ENCODE data around the gene PELI1. TPM values are rescaled to one million over a fixed set of nuclear protein-coding genes. Genes with fewer than 3 reads are reported as not detected.

PELI1 gene
- total and polyA plus RNA-seq, 2 of the 8 experiments (the other 6 are each of a cell fraction or from before 2014, with no cell fraction given), result 21.8 to 57.1 TPM

- H3K4me3 ChIP-seq (ENCODE audit: extremely low read depth in 1 of 4, insufficient read depth in 2 of 4, low read depth in 3 of 4, low read length in 4 of 4), result no peak overlapping the region
- no peaks in the 10 kb centered on the region for H4K20me1 ChIP-seq (replicated peaks in 1 of 2; ENCODE audit: control insufficient read depth in 1 of 2, insufficient read depth in 2 of 2, low read length in 2 of 2)
- no peak overlapping the region for H4K91ac ChIP-seq (replicated peaks; ENCODE audit: insufficient read length, low read length)
- H4K5ac ChIP-seq (ENCODE audit: insufficient read length, low read depth, low read length), result no peak overlapping the region
- H3K23ac ChIP-seq (ENCODE audit: insufficient read length), result no peak overlapping the region
- no peak overlapping the region for H3K14ac ChIP-seq (ENCODE audit: insufficient read length)
- no peaks in the 10 kb centered on the region for H3K4me1 ChIP-seq (replicated peaks in 1 of 4; ENCODE audit: control insufficient read depth in 3 of 4, insufficient read depth in 4 of 4, low read length in 3 of 4)
- H3K9ac ChIP-seq (replicated peaks in 1 of 4; ENCODE audit: extremely low read depth in 1 of 4, low read depth in 3 of 4, low read length in 3 of 4), result no peak overlapping the region; a peak in 1 of 7 replicates
- H3K18ac ChIP-seq (ENCODE audit: extremely low read depth, low read length), result no peak overlapping the region
- ChIA-PET CTCF (ENCODE audit: partially characterized antibody) (interaction anchor here (1.1 kb wide), 1 partner anchor 530 kb away, joined by 3 read pairs; no protein-coding TSS in a partner anchor), POLR2A (ENCODE audit: partially characterized antibody) (no interaction called here)
- H3K9me3 ChIP-seq (ENCODE audit: insufficient read depth in 2 of 2, low read depth in 1 of 2, low read length in 1 of 2), result no peaks in the 10 kb centered on the region
- 92% methylated on average over 6 of the region's 6 CpGs; no CpG with 5 or more reads in 1 of the 2 experiments for WGBS, 2 experiments (ENCODE audit: extremely low coverage in 1 of 2, insufficient coverage in 1 of 2, insufficient read length in 1 of 2, insufficient replicate concordance in 2 of 2, low coverage in 1 of 2, low lambda C conversion rate in 2 of 2, missing lambda C conversion rate in 1 of 2)
- no peaks in the 10 kb centered on the region for H3K79me2 ChIP-seq (ENCODE audit: control insufficient read depth in 1 of 2, insufficient read depth in 2 of 2, low read length in 2 of 2)
- no peak overlapping the region for H2BK15ac ChIP-seq (ENCODE audit: low read length)
- H2BK12ac ChIP-seq (ENCODE audit: low read depth, low read length), result no peak overlapping the region
- H3K27me3 ChIP-seq (replicated peaks in 1 of 4; ENCODE audit: control insufficient read depth in 3 of 4, extremely low read depth in 1 of 4, insufficient read depth in 3 of 4, low read length in 3 of 4), result no peaks in the 10 kb centered on the region
- no peak overlapping the region for H4K8ac ChIP-seq (ENCODE audit: extremely low read depth, insufficient read depth, low read length)
- H2AFZ ChIP-seq (ENCODE audit: low read length), result no peak overlapping the region
- peaks cover under 1% of the 10 kb centered on the region; the same call in 1 of the 2 replicates for H3K23me2 ChIP-seq (ENCODE audit: low read depth, low read length)
- H2AK5ac ChIP-seq (ENCODE audit: low read depth, low read length), result no peak overlapping the region
- no peak for FAIRE-seq
- H2BK5ac ChIP-seq (ENCODE audit: low read depth, low read length), result no peak overlapping the region
- no peak overlapping the region for H3K4ac ChIP-seq (replicated peaks; ENCODE audit: insufficient read length, low read depth, low read length)
- H3K56ac ChIP-seq (replicated peaks; ENCODE audit: insufficient read length, low read depth, low read length), result no peak overlapping the region
- H2BK120ac ChIP-seq (replicated peaks; ENCODE audit: low read depth, low read length), result no peak overlapping the region
- H3K79me1 ChIP-seq (ENCODE audit: low read depth, low read length), result no peaks in the 10 kb centered on the region
- TF ChIP-seq KDM1A (IDR thresholded peaks at IDR 0.05; ENCODE audit: borderline replicate concordance, low read length) (no peak), CTBP2 (IDR thresholded peaks at IDR 0.05; ENCODE audit: borderline replicate concordance, insufficient read depth, insufficient read length, low read length) (no peak), SP2 (IDR thresholded peaks at IDR 0.05; ENCODE audit: low read length) (no peak), EZH2 (IDR thresholded peaks at IDR 0.05; ENCODE audit: low read depth, low read length, severe bottlenecking) (no peak), RXRA (IDR thresholded peaks at IDR 0.05; ENCODE audit: insufficient read depth, low read depth, low read length) (no peak), TBP (IDR thresholded peaks at IDR 0.05; ENCODE audit: low read depth, low read length) (no peak), TAF1 (IDR thresholded peaks at IDR 0.05; ENCODE audit: low read depth, low read length) (no peak), POU5F1 (IDR thresholded peaks at IDR 0.05; ENCODE audit: low read depth, low read length) (no peak), SAP30 (IDR thresholded peaks at IDR 0.05; ENCODE audit: insufficient read depth, insufficient replicate concordance, low read length) (no peak), NANOG (IDR thresholded peaks at IDR 0.05; ENCODE audit: insufficient read depth, low read depth, low read length, poor library complexity, severe bottlenecking) (no peak), POLR2A (IDR thresholded peaks at IDR 0.05; ENCODE audit: control extremely low read depth in 1 of 2, low read depth in 2 of 2, low read length in 2 of 2) (no peak), BRCA1 (IDR thresholded peaks at IDR 0.05; ENCODE audit: low read depth, low read length) (no peak)
- H3K27ac ChIP-seq (ENCODE audit: low read depth, low read length), result no peak overlapping the region
- H3K4me2 ChIP-seq (ENCODE audit: insufficient read depth in 1 of 2, low read depth in 2 of 2, low read length in 2 of 2), result no peak overlapping the region
- no peak overlapping the region for H2BK20ac ChIP-seq (ENCODE audit: low read length)
- no peak for DNase-seq (ENCODE audit: low read depth in 1 of 2, low spot score in 2 of 2)
- H3K36me3 ChIP-seq (ENCODE audit: control insufficient read depth in 2 of 4, insufficient read depth in 4 of 4, low read length in 3 of 4), result no peaks in the 10 kb centered on the region; a peak in 1 of 8 replicates
These were observed 57.7 kb downstream of the PELI1 start for GRCh38 chr2:64086347-64087082.
